IMR-90 (cell line): ENCODE measurements around the gene NPAS2.

Source experiments
- BHLHE40 ChIP-seq: fragments of 150-350 bp; IDR thresholded peaks from 2 replicates; pipeline ENCODE4 v1.6.1; 2016; ENCODE audit warnings: mild to moderate bottlenecking, low read depth, low read length
- CEBPB ChIP-seq: IDR thresholded peaks from 2 replicates; pipeline ENCODE4 v1.6.1; 2012; ENCODE audit warnings: low read depth, low read length, improper control_type of control experiment
- CHD1 ChIP-seq: IDR thresholded peaks from 2 replicates; pipeline ENCODE4 v1.6.1; 2012; ENCODE audit warnings: low read depth, low read length, improper control_type of control experiment
- FOS ChIP-seq: fragments of 150-350 bp; IDR thresholded peaks from 2 replicates; pipeline ENCODE4 v1.6.1; 2016; ENCODE audit warnings: low read depth, low read length
- MAFK ChIP-seq: IDR thresholded peaks from 2 replicates; pipeline ENCODE4 v1.6.1; 2012; ENCODE audit warnings: low read depth, low read length, improper control_type of control experiment
- MAZ ChIP-seq: IDR thresholded peaks from 2 replicates; pipeline ENCODE4 v1.6.1; 2012; ENCODE audit warnings: low read depth, mild to moderate bottlenecking, low read length, improper control_type of control experiment, moderate library complexity, borderline replicate concordance
- MXI1 ChIP-seq: IDR thresholded peaks from 2 replicates; pipeline ENCODE4 v1.6.1; 2012; ENCODE audit warnings: low read depth, mild to moderate bottlenecking, low read length, moderate library complexity, borderline replicate concordance
- NFE2L2 ChIP-seq: fragments of 150-350 bp; IDR thresholded peaks from 2 replicates; pipeline ENCODE4 v1.6.1; 2016; ENCODE audit warnings: low read depth, mild to moderate bottlenecking, low read length
- POLR2A ChIP-seq: IDR thresholded peaks from 2 replicates; pipeline ENCODE4 v1.6.1; 2012; ENCODE audit warnings: mild to moderate bottlenecking, low read depth, low read length
- RAD21 ChIP-seq: IDR thresholded peaks from 2 replicates; pipeline ENCODE4 v1.6.1; 2012; ENCODE audit warnings: low read length, improper control_type of control experiment
- RFX5 ChIP-seq: IDR thresholded peaks from 2 replicates; pipeline ENCODE4 v1.8.0; 2012; ENCODE audit warnings: low read depth, mild to moderate bottlenecking, low read length, moderate library complexity
- SMC3 ChIP-seq: fragments of 150-350 bp; IDR thresholded peaks from 2 replicates; pipeline ENCODE4 v1.6.1; 2016; ENCODE audit warnings: low read depth, mild to moderate bottlenecking, antibody characterized with exemption, low read length, moderate library complexity
- TF ChIP-seq, protein P1 (sequence below): conservative IDR thresholded peaks from 2 replicates; pipeline ENCODE4 v1.5.1; 2012; ENCODE audit warnings: mild to moderate bottlenecking, low read depth, low read length, improper control_type of control experiment
- TF ChIP-seq, protein P2 (sequence below): fragments of 150-350 bp; IDR thresholded peaks from 2 replicates; pipeline ENCODE4 v1.6.1; 2016; ENCODE audit warnings: low read depth, mild to moderate bottlenecking, low read length, moderate library complexity, borderline replicate concordance

DNA sequence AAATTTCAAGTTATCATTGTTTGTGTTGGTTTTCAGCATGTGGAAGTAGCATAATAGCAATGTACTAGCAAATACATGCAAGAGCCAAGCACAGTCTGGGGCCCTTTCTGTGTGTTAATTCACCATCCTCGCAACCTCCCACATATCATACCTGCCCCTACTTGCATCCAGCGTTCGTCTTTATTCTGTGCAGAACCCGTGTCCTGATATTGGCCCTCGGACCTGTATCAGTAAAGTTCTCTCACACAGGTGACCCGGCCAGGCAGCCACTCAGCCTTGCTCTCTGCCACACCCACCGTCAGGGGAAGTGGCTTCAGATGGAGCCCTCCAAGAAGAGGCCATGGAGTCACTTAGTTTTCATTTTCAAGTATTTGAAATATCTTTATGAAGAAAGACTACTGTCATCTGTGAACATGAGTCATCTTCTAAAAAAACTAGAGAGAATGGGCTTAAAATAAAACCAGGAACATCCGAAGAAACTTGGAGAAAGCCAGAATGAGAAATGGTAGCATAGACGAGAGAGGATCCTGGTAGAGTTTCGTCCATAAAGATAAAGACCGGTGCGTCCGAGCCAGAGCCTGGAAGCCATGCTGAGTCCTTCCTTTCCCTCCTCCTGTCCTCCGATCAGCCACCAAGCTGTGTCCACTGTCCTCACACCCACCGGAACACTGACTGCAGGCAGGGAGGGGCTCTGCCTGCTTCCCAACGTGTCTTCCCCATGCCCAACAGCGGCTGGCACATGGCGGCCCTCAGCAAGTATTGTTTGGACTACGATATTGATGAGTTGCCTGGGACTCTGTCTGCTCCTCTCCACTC, 124.9 kb downstream of the NPAS2 start:
- TF ChIP-seq CEBPB (no peak), SMC3 (no peak), MAFK (no peak), RFX5 (no peak), CHD1 (no peak), BHLHE40 (no peak), POLR2A (no peak), RAD21 (no peak), MAZ (no peak), NFE2L2 (no peak), MXI1 (no peak), FOS (no peak)
- TF ChIP-seq, protein P1, sequence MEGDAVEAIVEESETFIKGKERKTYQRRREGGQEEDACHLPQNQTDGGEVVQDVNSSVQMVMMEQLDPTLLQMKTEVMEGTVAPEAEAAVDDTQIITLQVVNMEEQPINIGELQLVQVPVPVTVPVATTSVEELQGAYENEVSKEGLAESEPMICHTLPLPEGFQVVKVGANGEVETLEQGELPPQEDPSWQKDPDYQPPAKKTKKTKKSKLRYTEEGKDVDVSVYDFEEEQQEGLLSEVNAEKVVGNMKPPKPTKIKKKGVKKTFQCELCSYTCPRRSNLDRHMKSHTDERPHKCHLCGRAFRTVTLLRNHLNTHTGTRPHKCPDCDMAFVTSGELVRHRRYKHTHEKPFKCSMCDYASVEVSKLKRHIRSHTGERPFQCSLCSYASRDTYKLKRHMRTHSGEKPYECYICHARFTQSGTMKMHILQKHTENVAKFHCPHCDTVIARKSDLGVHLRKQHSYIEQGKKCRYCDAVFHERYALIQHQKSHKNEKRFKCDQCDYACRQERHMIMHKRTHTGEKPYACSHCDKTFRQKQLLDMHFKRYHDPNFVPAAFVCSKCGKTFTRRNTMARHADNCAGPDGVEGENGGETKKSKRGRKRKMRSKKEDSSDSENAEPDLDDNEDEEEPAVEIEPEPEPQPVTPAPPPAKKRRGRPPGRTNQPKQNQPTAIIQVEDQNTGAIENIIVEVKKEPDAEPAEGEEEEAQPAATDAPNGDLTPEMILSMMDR = no peak
- TF ChIP-seq, protein P2, sequence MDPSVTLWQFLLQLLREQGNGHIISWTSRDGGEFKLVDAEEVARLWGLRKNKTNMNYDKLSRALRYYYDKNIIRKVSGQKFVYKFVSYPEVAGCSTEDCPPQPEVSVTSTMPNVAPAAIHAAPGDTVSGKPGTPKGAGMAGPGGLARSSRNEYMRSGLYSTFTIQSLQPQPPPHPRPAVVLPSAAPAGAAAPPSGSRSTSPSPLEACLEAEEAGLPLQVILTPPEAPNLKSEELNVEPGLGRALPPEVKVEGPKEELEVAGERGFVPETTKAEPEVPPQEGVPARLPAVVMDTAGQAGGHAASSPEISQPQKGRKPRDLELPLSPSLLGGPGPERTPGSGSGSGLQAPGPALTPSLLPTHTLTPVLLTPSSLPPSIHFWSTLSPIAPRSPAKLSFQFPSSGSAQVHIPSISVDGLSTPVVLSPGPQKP = no peak
